Activated CD4-positive, alpha-beta T cell treated with anti-CD3 and anti-CD28 coated beads, Interleukin-2, amount 50 U/mL, for 48 hours (primary cell): ENCODE results near the gene ARHGEF12.
A peak's percentile ranks its signal among the peaks of the same experiment; 100 is the strongest.
"Not testable (repeated sequence)": the region's sequence is repeated elsewhere in the genome, so short reads cannot be mapped to it uniquely, and the experiment has no call there.

Experiments used
- DNase-seq, 2 experiments: peaks; one replicate each; pipeline ENCODE4 v3.0.0-alpha.2; 2020

ARHGEF12 gene

DNA sequence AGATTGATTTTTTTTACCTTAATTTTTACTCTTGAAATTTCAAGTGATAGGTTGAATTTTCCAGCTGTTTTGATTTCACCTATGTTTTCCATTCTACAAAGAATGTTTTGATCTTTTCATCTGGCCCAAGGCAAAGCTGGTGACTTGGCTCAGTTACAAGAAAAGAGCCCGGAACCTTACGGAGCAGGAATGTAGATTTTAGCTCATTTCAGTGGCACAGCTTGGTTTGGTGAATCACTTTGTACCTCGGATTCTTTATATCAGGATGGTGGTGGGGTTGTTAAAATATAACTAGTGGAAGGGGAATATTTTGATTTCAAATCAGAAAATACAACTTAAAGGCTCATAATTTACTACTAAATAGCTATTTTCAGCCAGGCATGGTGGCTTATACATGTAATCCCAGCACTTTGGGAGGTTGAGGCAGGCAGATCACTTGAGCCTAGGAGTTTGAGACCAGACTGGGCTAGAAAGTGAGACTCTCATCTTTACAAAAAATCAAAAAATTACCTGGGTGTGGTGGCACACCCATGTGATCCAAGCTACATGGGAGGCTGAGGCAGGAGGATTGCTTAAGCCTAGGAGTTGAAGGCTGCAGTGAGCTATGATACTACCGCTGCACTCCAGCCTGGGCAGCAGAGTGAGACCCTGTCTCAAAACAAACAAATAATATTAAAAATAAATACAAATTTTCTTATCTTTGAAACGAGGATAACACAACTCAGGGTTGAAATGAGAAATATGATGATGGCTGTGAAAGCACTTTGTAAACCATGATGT lies 166.0 kb downstream of the ARHGEF12 start:
- DNase-seq: no peak

DNA sequence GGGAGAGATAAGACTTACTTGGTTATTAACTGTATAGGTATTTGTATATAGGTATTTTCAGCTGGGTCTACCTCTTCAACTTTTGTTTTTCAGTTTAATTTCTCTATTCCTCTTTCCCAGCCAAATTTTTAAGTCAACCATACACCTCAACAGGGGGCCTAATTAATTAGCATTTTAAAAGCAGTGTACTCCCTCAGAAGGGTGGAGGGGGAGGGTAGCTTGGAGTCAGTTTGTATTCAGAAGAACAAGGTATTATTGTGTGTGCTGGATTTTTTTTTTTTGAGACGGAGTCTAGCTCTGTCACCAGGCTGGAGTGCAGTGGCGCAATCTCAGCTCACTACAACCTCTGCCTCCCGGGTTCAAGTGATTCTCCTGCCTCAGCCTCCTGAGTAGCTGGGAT lies 167.3 kb downstream of the ARHGEF12 start:
- not testable (repeated sequence) for DNase-seq

DNA sequence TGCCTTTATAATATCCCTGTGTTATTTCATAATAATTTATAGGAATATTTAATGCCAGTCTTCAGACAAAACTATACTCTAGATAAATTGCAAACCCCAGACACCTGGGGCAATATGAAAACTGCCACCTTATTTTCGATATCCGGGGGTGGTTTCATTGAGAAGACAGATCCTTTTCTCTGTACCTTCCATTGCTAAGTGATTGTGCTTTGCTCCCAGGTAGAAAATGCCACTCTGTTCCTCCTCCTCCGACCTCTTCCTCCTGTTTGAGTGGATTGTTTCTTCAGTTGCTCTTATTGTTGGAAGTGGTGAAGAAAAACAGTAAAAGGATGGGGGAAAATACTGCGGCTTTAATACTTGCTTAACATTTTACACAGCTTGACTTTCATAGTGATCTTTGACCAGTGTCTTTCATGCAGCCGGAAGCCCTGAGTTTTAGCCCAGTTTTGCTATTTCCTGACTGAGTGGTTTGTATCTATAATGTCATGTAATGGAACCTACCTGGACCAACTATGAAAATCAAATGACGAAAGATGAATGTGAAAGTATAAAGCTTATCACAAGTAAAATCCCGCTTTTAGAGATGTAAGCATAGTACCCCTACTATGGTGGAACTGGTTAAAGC lies 169.7 kb downstream of the ARHGEF12 start:
- no peak for DNase-seq

DNA sequence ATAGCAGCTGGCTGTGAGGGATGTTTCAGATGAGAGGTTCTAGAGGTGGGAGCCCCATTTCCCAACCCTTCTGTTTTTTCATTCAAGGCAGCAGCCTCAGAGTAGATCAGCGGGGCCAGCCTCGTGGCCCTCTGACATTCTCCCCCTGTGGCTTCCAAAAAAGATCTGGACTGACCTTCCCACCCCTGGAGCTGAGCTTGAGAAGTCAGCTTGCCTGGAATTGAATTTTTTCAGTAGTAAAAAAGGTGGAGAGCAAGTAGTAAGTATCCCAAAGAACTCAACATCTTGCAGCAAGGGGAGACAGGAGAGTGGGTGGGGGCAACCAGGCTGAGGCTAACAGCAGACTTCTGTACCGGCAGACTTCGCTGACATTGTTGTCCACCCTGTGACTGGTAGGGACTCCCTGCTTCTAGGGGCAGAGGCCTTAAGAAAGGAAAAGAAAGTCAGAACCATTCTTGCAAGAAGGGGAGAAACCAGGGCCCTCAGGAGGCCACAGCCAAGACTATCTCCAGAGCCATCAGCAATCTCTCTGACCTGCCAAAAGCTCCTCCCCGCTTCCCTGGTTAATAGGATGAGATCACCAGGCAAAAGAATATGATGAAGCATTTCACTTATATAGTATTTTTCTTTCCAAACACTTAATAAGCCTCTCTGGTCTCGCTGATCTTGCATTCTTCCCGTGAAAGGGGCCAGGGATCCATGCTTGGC lies 173.3 kb downstream of the ARHGEF12 start:
- DNase-seq: no peak

DNA sequence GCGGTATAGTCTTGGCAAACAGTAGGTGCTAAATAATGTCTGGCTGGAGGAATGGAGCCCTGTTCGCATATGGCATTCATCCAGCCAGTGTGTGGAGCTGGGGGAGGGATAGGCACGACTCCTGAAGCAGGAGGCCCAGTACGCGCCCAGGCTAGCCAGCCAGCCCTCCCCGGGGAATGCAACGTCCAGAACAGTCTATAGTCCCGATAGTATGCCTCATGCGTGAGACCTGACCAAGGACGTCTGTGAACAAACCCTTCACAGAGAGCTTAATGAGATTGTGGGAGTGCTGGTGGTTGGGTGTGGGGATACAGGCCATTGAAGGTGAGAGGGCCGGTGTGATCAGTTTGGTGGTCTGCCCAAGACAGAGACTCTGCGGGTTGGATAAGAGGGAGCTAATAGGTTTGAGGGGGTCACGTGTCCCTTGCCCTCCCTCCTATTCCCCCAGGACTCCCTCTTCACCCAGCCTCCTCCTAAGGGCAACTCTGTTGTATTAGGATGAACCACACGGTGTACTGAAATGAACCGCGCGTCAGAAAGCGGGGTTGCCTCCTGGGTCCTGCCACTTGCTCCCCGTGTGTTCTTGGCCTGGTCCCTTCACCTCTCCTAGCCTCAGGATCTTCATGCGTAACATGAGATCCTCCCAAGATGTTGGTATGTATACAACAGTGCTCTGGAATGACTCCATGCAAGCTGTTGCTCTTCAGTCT lies 174.3 kb downstream of the ARHGEF12 start:
- no peak for DNase-seq

DNA sequence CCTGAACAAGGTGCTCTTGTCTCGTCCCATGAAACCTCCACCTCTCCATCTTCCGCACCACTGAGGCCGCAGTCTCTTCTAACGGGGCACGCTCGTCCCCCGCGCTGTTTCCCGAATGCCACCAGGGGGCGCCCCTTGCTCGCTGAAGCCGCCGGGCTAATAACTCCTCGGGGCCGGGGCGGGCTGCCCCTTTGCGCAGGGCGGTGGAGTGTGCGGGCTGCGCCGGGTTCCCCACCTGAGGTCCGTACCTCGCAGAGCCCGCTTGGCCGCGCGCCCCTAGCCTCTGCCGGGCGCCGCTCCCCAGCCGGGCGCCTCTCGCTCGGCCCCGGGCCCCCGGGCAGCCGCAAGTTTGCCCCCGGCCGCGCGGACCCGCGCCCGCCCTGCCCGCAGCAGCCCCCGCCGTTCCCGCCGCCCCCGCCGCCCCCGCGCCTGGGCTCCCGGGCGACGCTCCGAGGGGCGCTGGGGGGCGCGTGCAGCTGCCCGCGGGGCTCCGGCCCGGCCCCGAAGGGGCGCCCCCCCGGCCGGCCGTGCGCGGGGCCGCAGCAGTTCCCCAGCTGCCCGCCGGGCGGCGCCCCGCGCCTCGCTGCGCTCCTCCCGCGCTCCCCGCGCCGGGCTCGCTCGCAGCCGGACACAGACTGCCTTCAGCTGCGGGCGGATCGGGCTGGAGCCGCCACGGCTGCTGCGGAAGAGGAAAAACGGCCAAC lies 175.1 kb downstream of the ARHGEF12 start, which contains the start of gene GRIK4:
TSS of gene GRIK4 (plus strand) at position 633 of the 704 bp plus-strand sequence. CDS start 148,571 bp downstream, outside the sequence.
- peak; percentile 83 to 86 for DNase-seq

DNA sequence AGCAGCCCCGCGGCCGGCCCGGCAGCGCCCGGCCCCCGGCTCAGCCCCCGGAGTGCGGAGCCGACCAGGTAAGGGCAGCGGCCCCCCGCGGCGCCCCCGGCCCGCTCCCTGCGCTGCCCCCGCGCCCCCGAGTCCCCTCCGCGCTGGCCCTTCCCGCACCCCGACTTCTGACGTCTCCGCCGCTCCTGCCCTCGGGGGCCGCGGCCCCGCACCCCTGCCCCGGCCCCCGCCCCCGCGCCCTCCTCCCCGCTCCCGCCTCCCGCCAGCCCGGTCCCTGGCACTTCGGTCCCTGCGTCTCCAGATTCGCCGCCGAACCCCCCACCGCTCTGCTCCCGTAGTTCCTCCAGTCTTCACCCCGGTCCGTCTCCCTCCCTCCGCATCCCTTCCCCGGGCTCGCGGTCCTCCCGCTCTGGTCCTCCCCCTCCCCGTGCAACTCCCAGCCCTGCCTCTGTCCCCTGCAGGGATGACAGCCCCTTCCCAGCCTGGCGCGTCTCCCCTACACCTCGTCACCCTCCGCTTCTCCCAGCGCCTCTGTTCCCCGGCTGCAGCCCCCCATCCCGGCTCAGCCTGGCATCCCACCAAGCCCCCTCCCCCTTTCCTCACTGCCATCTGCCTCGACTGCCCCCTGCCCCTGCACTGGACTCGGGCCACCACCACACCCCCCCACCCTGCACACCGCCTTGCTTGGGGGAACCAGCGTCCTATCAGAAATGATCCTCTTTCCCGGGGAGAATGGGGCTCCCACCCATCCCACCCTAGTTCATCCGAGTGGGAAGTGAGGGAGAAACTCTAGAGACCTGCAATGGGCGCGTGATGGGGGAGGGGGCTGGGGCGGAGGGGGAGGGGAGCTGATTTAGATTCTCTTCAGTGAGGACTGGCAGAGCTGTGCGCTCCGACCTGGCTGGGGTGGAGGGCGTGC lies 175.9 kb downstream of the ARHGEF12 start:
- DNase-seq: no peak

DNA sequence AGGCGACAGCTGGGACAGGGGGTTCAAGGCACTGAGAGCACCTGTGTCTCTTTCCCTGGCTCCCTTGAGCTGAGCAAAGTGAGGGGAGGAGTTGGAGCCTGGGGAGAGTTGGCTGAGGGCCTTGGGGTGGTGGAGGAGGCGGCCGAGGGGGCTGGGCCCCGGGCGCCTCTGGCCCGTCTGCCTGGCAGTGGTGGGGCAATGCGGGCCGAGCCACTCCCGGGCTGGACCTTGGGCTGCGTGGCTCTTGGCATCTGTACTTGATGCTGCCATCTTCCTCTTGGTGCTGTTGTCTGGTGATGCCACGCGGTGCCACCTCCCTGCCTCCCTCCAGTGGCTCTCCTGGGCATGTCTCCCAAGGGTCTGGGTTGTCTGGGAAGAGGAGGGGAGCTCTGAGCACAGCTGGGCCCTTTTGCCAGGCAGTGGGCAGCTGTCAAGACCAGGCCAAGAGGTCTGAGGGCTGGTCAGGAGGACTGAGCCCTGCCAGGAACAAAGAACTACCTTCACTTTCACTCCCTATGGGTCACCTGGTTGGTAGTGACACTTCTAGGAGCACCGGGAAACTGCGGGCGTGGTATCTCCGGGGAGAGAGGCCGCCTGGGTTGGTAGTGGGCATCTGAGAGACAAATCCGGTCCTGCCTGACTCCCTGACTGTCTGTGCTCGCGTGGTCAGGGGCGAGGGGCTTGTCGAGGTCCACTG lies 176.7 kb downstream of the ARHGEF12 start:
- DNase-seq: no peak

DNA sequence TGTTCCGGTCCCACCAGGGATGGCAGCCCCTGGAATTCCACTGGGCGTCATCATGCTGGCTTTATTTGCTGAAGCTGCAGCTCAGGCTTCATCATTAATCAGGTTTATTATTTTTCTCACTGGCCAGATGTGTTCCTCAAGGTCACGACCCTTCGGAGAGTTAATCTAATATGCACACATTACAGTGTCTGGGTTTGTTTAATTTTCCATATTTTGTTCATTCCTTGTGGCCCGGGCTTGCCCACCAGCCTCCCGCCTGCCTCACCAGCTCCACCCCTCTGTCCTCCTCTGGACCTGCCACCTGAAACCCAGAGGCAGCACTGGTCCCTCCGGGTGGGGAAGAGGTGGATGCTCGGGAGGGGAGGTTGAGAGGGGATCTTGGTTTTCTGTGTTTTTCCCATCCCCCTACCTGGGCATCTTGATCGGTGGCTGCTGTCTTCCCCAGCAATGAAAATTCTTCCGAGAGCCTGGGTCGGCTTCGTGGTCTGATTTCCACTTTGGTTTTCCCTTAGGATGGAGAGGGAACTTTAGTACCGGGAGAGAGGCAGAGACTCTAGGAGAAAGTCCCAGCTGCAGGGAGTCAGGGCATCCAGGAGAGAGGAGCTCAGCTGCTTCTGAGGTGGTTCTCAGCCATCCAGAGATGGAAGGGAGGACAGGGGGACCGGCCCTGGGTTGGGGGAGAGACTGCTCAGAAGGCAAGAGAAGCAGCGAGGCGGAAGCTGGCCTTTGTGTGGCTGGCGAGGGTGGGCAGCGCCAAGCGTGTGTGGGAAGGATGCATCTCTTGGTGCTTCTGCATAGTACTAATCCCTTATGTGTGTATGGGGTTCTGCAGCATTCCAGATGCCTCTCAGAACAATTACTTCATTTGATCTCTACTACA lies 177.5 kb downstream of the ARHGEF12 start:
- no peak for DNase-seq

DNA sequence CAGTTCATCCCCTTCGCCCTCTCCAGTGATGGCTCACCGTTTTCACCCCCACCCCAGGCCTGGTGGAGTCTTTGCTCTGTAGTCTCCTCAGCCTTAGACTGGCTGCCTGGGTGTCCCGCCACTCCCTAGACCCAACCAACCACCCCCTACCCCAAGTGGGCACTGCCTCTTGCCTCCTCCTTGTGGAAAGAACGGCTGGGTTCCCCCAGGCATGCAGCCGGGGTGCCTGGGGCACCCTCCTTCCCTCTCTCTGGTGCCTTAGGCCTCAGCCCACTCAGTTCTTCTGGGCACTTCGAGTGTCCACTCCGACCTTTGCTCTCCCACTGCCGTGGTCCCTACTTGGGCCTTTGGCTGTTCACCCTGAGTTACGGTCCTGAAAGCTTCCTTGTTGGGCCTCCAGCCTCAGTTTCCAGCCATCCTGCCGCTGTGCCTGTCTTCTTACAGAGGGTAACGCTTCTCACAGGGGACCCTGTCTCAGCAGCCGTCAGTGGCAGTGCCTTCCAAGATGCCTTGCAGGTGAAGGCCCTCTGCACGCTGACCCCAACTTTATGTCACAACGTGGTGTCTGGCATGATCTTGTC lies 178.4 kb downstream of the ARHGEF12 start:
- DNase-seq: no peak

DNA sequence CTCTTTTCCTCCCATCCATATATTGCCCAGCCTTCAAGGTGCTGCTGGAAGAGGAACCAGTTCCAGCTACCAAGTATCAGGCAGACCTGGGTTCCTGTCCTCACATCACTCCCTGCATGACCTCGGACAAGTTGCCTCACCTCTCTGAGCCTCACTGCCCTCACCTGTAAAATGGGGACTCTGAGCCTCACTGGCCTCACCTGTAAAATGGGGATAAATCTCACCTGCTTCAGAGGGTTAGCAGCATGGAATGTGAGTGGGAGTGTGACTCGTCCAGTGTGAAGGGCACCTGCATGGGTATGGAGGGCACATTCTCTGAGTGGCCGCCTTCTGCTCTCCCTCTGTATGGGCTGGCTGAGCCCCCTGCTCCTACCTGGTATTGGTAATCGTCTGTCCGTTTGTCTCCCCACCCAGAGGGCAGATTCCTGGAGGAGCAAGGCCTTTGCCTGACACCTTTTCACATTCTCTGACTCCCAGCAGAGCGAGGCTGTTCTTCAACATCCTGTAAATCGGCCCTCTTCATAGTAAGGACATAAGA lies 179.0 kb downstream of the ARHGEF12 start:
- DNase-seq: no peak

DNA sequence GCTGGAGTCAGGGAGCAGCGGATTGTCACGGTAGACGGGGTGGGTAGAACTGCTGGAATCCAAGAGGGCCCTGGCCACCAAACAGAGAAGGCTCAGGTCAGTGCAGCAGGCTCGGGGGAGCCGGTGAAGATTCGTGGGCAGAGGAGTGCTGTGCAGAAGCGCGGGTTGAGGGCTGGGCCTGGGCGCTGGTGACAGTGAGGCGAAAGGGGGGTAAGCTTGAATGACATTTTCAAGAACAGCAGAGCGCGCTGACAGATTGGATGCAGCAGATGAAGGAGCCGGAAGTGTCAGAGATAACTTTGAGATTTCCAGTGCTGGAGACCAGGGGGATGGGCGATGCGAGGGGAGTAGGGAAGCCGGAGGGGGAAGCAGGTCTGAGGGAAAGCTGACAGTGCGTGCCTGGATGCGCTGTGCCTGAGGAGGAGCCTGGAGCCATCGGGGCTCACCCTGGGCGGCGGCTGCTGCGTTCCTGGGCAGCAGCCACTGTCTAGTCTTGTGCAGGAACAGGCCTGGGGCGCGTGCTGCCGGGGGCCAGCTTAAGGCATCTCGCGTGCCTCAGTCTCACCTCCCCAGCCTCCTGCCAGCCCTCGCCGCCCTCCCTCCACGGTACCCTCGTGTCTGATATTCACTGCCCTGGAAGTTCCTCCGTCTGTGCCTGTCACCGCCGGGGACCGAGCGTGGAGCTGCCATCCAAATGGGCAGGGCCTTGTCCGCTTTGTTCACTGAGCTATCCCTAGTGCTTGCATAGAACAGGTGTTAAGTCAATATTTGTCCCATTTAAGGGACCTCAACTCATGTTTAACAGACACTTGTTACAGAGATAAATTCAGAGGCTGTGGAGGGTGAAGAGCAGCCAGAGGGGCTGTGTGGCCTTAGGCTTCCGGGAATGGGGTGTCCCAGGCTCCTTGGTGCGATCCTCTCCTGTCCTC lies 180.5 kb downstream of the ARHGEF12 start:
- DNase-seq: no peak

DNA sequence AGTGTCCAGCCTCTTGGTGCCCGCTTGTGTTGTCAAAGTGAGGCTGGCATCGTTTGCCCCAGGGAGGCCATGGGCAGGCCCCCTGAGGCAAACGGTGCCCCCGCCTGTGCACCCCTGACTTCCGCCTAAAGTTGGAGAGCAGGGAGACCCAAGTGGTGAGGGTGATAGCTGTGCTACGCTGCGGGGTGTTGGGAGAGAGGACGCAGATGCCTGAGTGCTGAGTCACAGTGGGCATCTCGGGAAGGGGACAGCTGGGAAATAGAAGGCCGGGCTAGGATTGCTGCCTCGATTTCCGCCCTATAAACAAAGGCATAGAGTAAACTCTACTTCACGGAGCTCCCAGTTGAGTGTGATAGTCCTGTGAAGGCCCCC lies 181.2 kb downstream of the ARHGEF12 start:
- DNase-seq: no peak

DNA sequence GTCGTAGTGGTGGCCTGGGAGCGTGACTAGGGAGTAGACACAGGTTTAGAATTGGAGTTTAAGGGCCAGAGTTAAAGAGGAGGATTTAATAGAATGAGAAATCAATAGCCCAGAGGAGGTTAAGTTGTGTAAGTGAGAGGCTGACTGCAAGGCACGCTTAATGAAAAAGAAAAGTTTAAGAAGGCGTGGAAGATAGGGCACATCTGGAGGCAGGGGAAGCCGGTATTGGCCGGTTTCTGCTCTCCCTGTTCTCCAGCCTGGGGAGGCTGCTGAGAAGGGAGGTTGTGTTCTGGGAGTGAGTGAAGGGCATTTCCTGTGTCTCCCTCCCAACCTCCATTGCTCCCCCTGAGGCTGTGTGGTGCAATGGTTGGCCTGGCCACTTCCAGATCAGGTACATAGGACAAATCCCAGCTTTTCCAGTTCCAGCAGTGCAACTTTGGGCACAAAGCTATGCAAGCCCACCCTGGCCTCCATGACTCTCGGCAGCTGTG lies 181.6 kb downstream of the ARHGEF12 start:
- DNase-seq: no peak

DNA sequence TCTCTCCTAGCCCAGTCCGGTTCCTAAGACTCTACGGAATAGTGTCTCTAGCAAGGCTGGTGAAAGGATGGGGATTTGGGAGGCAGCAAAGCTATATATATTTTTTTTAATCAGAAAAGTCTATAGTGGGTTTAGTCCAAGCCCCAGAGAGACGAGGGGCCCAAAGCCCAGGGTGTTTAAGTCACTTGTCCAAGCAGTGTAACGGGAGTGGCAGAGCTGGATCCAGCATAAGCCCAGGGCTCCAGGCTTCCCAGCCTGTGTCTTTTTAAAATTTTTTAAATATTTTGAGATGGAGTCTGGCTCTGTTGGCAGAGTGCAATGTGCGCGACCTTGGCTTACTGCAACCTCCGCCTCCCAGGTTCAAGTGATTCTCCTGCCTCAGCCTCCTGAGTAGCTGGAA lies 182.1 kb downstream of the ARHGEF12 start:
- no peak for DNase-seq

DNA sequence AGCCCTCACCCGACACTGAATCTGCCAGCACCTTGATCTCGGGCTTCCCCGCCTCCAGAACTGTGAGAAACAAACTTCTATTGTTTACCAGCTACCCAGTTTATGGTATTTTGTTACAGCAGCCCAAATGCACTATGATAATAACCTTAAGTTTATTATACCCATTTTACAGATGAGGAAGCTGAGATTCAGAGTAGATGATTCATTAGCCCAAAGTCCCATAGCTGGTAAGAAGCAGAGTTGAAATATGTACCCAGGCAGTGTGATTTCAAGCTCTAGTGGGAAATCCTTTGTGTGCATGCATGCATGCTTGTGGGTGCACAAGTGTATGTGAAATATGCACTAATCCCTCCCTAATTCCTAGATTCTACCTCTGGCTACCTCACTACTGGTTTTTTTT lies 183.3 kb downstream of the ARHGEF12 start:
- DNase-seq: no peak

DNA sequence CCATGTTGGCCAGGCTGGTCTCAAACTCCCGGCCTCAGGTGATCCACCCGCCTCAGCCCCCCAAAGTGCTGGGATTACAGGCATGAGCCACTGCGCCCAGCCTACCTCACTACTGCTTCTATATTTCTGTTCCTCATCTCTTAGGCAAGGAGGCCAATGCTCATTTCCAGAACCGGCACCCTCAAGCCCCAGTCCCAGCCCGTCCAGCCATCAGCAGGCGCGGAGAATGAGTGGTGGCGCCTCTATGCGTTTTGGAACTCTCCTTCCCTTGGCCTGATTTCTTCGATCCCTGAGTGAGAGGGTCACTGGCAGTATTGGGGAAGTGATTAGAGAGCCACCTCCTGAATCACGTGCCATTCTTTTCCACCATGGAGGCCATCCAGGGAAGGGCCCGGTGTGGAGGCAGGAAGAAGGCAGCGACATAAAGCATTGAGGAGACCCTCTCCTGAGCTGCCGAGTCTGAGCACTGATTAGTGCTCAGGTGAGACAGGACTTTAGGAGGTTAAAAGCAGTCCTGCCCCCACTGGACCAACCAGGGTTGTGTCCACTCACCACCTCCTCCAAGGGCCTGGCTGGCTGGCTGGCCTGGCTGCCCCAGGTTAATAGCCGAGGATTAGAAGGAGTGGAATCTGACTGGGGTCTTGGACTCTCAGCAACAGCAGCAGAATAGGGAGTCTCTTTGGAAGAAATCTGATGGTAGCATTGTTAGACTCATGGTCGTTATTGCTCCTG lies 184.0 kb downstream of the ARHGEF12 start:
- no peak for DNase-seq
